IPS-18c (cell line): Measurements from ENCODE around the gene PFKL.
"Not testable (repeated sequence)": the region's sequence is repeated elsewhere in the genome, so short reads cannot be mapped to it uniquely, and the experiment has no call there.

Experiments
- H3K4me3 ChIP-seq: 2 replicates; pipeline ENCODE4 v1.7.0; 2013; ENCODE audit warnings: low read depth, mild to moderate bottlenecking, low read length, moderate library complexity; ENCODE audit not compliant: insufficient read depth
- H3K9me3 ChIP-seq: one replicate; pipeline ENCODE4 v1.6.1; 2013; ENCODE audit warnings: mild to moderate bottlenecking, low read length, moderate library complexity; ENCODE audit not compliant: control insufficient read depth, insufficient read depth

Gene PFKL

DNA sequence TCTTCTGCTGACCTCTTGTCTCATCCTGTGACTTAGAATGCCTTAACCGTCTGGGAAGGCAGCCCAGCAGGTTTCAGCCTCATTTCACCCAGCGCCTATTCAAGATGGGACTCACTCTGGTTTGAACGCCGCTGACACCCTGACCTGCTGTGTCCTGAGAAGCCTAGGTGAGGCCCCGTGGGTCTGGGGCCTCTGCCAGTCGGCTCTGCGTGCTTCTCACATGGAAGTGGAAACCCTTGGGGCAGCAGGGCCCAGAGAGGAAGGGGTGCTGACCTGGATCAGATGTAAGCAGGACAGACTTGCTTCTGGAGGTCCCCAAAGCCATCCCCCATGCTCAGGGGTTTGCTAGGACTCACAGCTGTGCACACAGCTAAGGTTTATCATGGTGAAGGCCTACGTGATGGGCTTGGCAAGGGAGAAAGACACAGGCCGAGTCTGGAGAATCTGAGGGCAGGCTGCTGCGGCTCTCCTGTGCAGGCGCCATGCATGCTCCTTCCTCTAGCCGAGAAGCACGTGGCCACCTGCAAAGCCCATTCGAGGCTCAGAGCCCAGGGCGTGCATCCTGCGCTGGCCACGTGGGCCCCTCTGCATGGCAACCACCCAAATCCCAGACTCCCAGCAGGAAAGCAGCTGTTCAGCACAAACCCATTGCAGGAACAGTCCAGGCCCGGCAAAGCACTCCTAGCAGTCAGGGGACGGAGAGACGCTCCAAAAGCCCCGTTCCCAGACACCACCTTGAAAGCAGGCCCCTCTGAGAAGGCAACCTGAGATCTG, 57.4 kb downstream of the PFKL start:
- Histone ChIP-seq H3K4me3 (no peak overlapping the region), H3K9me3 (peaks cover 2% of the 10 kb centered on the region)

DNA sequence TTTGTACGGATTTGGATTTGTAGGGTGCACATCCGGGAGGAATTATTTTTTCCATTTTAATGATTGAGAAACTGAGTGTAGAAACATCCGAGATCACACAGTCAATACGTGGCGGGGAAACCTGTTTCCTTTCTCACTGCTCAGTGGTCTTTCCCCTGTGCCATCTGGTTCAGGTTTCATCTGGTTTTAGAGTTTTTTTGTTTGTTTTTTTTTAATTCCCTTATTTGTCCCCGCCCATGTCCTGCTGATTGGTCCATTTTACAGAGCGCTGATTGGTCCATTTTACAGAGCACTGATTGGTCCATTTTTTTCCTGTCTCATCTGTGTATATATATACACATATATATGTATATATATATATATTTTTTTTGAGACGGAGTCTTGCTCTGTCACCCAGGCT, 59.5 kb downstream of the PFKL start:
- peaks cover 2% of the 10 kb centered on the region for H3K9me3 ChIP-seq
- no peak overlapping the region for H3K4me3 ChIP-seq

DNA sequence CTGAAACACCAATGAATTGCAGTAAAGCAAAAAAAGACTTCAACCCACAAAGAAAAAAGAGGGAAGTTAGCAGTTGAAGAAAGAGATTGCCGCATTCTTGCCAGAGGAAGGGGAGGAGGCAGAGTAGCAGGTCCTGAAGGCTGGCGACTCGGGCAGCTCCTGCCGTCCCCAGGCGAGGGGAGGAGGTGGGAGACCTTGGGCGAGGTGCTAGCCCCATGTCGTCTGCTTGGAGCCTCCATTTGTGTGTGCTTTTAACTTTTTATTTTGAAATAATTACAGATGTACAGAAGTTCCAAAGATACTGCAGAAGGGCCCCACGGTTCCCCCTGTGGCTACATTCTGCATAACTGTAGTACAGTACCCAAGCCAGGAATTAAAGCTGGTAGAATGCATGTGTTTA, 60.3 kb downstream of the PFKL start:
- no peaks in the 10 kb centered on the region for H3K9me3 ChIP-seq
- no peak overlapping the region for H3K4me3 ChIP-seq

DNA sequence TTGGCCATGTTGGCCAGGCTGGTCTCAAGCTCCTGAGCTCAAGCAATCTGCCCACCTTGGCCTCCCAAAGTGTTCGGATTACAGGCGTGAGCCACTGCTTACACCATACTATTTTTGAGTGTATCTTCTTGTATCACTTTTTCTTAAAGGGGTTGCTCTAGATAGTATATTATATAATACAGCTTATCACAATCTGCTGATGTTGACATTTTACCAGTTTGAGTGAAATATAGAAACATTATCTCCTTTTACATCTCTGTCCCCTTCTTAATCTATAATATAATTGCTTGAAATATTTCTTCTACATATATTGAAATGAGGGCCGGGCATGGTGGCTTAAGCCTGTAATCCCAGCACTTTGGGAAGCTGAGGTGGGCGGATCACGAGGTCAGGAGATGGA, 62.0 kb downstream of the PFKL start:
- not testable (repeated sequence) for H3K4me3 ChIP-seq, H3K9me3 ChIP-seq

DNA sequence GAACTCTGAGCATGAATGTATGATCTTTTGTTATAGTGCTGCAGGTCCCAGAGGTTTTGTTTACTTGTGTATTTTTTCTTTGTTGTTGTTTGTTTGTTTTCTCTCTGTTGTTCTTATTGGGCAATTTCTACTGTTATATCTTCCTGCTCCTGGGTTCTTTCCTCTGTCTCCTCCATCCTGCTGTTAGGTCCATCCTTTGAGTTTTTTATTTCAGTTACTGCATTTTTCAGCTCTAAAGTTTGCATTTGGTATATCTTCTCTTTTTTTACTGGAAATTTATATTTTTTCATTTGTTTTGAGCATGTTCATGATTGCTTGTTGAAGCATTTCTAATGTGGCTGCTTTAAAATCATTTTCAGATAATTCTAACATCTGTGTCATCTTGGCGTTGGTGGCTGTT, 63.4 kb downstream of the PFKL start:
- Histone ChIP-seq H3K4me3 (no peak overlapping the region), H3K9me3 (no peaks in the 10 kb centered on the region)

DNA sequence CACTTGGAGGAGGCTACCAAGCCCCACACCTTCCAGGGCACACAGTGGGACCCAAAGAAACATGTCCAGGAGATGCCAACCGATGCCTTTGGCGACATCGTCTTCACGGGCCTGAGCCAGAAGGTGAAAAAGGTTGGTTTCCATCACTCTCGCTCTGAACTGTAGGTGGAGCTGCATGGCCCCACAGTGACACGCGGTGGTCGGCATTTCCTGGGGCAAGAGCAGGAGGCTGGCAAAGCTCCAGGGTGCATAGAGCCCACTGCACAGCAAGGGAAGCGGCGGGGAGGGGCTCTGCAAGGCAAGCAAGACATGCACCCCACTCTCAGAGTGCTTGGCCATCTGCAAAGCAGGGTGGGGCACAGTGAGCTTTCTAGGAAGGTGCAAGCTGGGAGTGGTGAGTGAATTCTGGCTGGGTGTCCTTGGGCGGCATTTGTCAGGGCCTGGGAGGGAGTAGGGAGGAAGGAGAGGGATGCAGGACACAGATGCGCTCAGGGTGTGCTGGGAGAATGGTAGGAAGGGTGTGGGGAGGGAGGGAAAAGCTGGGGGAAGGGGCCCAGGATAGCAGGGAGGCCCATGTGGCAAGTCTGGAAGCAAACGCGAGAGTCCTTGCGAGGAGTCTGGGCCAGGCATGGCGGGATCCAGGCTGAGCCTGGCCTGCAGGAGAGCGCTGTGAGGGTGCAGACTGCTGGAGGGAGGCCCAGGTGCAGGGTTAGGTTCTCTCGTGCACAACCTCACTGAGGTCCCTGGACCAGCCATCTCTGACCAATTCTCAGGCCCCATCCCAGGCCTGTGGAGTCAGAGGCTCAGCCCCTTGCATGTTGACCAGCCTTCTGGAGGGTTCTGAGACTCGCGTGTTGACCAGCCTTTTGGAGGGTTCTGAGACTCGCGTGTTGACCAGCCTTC, 64.5 kb downstream of the PFKL start:
- H3K9me3 ChIP-seq: peaks cover 2% of the 10 kb centered on the region
- H3K4me3 ChIP-seq: no peak overlapping the region

DNA sequence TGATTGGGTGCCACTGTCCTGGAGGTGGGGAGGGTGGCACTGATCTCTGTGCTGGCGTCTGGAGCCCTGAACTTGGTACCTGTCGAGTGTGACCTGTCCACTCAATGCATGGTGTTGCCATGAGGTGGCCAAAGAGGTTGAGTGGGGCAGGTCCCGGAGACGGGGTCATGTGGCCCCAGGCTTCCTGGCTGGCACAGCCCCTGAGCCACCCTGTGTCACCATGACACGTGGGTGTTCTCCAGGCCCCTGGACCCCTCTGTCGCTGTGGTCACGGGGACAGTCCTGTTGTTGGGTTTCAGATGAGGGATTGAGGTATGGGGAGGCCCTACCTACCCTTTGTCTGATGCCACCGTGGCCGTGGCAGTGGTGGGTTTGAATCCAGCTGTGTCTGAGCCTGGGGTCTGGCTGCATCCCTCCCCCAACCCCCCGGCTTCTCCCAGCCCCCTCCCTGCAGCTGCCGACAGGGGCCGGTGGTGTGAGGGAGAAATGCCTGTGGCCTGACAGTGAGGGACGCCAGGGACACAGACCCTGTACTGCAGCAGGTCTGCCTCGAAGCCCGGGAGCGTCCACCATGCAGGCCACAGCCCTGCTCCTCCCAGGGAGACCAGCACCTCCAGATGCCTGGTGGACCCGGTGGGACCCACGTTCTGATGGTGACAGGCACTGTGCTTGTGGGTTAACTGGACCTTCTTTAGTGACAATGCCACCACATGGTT, 65.6 kb downstream of the PFKL start:
- H3K9me3 ChIP-seq: peaks cover 2% of the 10 kb centered on the region
- no peak overlapping the region for H3K4me3 ChIP-seq

DNA sequence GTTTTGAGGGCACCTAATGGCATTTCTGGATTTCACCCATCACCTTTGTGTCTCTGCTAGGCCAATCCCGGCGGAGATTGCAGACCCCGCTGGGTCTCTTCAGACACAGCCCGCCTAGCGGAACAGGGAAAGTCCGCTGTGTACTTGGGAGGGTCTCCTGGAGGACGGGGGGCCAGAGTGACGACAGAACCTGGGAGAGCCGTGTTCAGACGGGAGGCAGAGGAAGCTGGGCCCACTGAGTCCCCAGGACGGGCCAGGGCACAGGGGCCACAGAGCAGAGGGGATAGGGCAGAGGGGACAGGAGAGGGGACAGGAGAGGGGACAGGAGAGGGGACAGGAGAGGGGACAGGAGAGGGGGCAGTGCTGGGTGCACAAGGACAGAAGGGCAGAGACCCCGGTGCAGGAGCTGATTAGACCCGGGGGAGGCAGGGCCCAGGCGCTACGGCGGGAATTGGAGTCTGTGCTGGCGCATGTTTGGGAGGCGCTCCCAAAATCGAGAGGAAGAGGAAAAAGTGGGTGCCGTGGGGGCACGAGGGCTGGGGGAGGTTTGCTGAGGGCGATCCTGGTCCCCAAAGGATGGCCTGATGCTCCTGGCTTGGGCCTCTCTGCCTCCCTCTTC, 66.2 kb downstream of the PFKL start:
- no peak overlapping the region for H3K4me3 ChIP-seq
- H3K9me3 ChIP-seq: peaks cover 2% of the 10 kb centered on the region

DNA sequence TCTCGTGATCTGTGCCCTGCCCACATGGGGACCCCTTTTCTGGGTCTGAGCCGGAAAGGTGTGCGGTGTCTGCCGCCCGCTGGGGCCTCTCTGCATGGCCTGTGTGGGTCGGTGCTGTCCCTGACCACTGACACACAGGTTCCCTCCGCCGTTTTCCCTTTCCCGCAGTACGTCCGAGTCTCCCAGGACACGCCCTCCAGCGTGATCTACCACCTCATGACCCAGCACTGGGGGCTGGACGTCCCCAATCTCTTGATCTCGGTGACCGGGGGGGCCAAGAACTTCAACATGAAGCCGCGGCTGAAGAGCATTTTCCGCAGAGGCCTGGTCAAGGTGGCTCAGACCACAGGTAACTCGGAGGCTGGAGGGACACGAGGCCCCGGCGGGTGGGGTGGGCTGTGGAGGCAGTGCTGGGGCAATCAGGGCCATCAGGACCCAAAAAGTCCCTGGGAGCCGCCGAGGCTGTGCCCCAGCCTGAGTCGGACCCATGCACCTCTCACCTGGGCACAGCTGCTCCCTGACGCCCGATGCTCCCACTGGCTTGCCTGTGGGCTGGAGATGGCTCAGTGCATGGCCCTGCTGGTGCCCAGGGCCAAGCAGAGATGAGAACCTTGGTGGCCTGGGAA, 66.8 kb downstream of the PFKL start:
- no peak overlapping the region for H3K4me3 ChIP-seq
- H3K9me3 ChIP-seq: peaks cover 2% of the 10 kb centered on the region

DNA sequence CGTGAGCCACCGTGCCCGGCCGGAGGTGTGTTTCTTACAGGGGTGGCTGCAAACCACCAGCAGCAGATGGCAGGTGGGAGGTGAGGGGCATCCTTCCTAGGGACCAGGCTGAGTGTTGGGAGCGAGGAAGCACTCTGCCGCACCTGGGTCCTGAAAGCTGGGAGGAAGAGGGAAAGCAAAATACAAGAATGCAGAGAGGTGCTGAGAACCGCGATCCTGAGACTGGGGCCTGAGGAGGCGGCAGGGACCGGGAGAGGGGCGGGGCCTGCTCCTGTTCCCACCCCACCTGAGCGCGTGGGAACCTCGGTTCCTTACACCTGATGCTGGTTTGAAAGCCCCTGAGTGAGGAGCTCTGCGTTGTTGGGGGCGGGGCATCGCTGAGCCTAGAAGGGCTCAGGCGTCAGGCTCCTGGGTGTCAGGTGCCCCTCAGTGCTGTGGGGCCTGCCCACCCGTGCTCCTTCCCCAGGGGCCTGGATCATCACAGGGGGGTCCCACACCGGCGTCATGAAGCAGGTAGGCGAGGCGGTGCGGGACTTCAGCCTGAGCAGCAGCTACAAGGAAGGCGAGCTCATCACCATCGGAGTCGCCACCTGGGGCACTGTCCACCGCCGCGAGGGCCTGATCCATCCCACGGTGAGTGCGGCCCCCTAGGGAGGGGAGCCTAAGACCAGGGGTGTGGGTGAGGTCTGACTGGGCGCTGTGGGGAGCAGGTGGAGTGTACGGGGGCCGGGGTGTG, 69.0 kb downstream of the PFKL start:
- Histone ChIP-seq H3K4me3 (peak overlapping the region; percentile 28; the same call in 1 of the 2 replicates), H3K9me3 (peaks cover 2% of the 10 kb centered on the region)

DNA sequence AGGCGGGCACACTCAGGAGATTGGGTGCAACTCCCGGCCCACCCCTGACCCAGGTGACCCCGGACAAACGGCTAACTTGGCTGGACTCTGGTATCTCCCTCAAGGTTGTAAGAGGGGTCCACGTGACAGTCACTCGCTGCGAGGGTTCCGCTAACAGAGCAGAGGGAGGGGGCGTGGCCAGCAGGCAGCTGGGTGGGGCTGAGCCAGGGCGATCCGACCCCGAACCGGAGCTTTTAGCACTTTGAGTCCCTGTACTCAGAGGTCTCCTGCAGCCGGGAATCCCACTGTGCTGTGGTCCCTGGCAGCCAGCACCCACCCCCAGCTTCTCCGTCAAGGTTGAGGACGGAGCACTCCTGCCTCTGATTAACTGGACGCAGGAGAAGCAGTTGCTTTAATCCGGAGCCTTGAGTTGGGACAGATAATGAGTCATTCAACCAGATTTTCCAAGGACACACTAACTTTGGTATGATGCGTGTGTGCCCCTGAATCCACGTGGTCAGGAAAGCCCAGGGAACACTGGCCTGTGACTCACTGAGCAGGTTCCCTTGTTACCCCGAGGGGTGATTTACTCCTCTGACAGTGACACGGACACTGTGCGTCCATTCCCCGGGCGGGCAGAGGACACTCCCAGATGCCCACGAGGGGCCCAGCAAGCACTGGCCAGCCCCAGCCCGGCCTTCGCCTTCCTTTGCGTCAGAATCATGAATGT, 70.3 kb downstream of the PFKL start:
- H3K4me3 ChIP-seq: peak overlapping the region; percentile 20; the same call in 1 of the 2 replicates
- peaks cover 2% of the 10 kb centered on the region for H3K9me3 ChIP-seq

DNA sequence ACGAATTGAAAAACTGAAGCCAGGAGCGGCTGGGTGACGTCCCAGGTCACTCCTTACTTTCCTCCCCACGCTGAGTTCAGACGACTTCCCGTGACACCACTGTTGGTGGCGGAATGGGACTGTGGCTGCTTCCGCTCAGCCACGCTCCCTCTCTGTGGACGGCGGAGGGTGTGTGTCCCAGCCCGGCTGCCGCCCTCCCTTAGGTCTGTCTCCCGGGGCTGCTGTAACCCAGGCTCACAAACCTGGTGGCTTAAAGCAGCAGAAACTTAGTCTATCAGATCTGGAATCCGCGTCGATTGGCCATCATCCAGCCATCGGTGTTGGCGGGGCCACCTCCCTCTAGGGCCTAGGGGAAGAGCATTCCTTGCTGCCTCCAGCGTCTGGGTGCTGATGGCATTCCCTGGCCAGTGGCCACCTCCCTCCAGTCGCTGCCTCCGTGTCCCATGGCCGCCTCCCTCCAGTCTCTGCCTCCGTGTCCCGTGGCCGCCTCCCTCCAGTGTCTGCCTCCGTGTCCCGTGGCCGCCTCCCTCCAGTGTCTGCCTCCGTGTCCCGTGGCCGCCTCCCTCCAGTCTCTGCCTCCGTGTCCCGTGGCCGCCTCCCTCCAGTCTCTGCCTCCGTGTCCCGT, 71.0 kb downstream of the PFKL start:
- H3K9me3 ChIP-seq: peaks cover 2% of the 10 kb centered on the region

DNA sequence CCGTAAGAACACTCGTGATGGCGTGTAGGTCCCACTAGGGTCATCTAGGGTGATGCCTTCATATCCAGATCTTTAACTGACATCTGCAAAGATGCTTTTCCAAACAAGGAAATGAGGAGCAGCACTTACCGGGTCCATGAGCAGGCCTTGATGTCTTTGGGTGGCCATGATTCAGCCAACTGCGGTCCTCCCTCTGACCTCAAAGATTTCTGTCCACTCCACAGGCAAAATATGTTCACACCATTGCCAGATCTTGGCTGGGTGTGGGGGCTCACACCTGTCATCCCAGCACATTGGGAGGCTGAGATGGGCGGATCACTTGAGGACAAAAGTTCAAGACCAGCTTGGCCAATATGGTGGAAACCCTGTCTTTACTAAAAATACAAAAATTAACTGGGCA, 71.7 kb downstream of the PFKL start:
- Histone ChIP-seq H3K4me3 (no peak overlapping the region), H3K9me3 (peaks cover 2% of the 10 kb centered on the region)

More for the DNA sequence above, 71.0 kb downstream of the PFKL start:
- H3K4me3 ChIP-seq: no peak overlapping the region

DNA sequence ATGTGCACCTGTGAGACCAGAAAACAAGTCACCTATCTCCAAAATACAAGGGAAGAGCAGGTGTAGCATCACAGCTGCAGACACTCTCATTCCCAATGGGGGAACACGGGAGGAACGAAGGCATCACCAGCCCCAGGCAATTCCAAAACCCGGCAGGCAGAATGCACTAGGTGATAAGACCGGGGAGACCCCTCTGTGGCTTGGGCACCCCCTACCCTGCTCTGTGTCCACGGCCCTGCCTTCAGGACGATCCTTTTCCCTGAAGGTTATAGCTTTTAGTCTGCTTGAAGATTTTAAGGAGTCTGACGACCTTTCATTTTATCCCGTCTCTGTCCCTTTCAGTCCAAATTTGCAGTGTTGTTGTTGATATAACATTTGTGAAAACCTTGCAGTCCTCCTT, 72.8 kb downstream of the PFKL start:
- Histone ChIP-seq H3K9me3 (peaks cover 2% of the 10 kb centered on the region), H3K4me3 (no peak overlapping the region)

DNA sequence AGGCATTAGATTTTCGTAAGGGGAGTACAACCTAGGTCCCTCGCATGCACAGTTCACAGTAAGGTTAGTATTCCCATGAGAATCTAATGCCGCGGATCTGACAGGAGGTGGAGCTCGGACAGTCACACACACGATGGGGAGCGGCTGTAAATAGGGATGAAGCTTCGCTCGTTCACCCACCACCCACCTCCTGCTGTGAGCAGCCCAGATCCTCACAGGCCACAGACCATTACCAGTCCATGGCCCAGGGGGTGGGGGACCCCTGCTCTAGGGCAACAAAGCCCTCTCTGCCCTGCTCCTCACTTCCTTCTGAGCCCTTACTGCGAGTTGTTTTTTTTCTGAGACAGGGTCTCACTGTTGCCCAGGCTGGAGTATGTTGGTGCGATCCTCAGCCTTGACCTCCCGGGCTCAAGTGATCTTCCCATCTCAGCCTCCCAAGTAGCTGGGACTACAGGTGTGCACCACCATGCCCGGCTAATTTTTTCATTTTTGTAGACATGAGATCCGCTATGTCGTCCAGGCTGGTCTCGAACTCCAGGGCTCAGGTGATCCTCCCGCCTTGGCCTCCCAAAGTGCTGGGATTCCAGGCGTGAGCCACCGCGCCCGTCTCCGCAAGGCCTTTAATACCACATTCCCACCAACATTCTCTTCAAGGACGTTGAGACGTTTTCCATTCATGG, 74.9 kb downstream of the PFKL start:
- H3K4me3 ChIP-seq: no peak overlapping the region
- no peaks in the 10 kb centered on the region for H3K9me3 ChIP-seq
